ENCODE measurements around the gene MYO7A. TPM values are rescaled to one million over a fixed set of nuclear protein-coding genes. Genes with fewer than 3 reads are reported as not detected.

The MYO7A gene
- total RNA-seq, 1 donor from 2014 or later = 0.97 TPM

DNA sequence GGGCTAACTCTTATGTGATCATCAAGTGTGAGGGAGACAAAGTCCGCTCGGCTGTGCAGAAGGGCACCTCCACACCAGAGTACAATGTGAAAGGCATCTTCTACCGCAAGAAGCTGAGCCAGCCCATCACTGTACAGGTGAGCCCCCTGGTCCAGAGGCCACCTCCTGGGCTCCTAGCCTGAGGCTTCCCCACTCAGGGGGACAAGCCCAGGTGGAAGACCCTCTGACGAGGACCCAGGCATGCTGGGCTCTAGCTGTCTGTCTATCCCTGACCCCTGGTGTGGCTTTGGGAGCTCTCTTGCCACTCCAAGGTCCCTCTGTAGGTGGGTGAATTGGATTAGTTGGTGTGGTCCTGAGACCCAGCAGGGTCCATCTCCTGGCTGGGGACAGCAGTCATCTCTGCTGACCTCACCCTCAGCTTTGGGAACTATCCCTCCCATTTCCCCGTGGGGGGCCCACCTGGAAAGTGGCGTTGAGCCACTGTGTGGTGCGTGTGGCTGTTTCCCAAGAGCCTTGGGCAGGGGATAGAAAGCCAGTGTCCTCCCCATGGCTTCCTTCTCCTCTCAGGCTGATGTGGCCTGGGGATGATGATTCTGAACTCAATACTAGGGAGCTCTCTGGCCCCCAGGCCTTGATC is 5.4 kb upstream of the MYO7A start:
- H3K27me3 ChIP-seq = no peaks in the 10 kb centered on the region
- H3K27me3 Mint-ChIP-seq (ENCODE audit: insufficient read depth, low read depth) = peaks cover 9% of the 10 kb centered on the region
- H3K4me3 Mint-ChIP-seq = no peak overlapping the region
- H2AFZ ChIP-seq (replicated peaks) = no peak overlapping the region
- no peaks in the 10 kb centered on the region for H4K20me1 ChIP-seq (ENCODE audit: low read depth)
- no peak for DNase-seq (ENCODE audit: low spot score)
- peaks cover 4% of the 10 kb centered on the region for H3K36me3 Mint-ChIP-seq
- H3K79me2 ChIP-seq (ENCODE audit: low read depth) = no peaks in the 10 kb centered on the region
- no peak overlapping the region for H3K27ac ChIP-seq
- H3K4me1 Mint-ChIP-seq = peaks cover 15% of the 10 kb centered on the region
- H3K9me3 ChIP-seq (ENCODE audit: low read depth) = no peaks in the 10 kb centered on the region
- peaks cover 5% of the 10 kb centered on the region for H3F3A ChIP-seq (ENCODE audit: low read depth)
- H3K4me3 ChIP-seq = no peak overlapping the region
- no peaks in the 10 kb centered on the region for H3K36me3 ChIP-seq
- H3K27ac Mint-ChIP-seq = no peak overlapping the region
- peaks cover 3% of the 10 kb centered on the region for H3K4me1 ChIP-seq
- no peak overlapping the region for H3K9ac ChIP-seq
- H3K9me3 Mint-ChIP-seq = no peaks in the 10 kb centered on the region
- no peak for TF ChIP-seq EZH2phosphoT487 (IDR thresholded peaks at IDR 0.05)
- no peak for TF ChIP-seq EZH2 (IDR thresholded peaks at IDR 0.05)
- TF ChIP-seq CTCF (IDR thresholded peaks at IDR 0.05) = no peak
- no peak overlapping the region for H3K4me2 ChIP-seq

DNA sequence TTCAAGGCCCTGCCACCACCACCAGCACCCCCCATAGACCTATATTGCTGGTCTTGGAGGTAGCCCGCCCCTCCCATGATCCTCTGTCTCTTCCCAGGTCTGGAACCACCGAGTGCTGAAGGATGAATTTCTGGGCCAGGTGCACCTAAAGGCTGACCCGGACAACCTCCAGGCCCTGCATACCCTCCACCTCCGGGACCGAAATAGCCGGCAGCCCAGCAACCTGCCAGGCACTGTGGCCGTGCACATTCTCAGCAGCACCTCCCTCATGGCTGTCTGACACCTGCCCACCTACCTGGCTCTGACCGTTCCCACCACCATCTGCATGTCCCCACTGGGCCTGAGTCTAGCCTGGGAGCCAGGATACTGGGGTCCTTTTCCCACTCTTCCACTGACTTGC is 4.5 kb upstream of the MYO7A start:
- TF ChIP-seq EZH2phosphoT487 (IDR thresholded peaks at IDR 0.05) (no peak), EZH2 (IDR thresholded peaks at IDR 0.05) (no peak), CTCF (IDR thresholded peaks at IDR 0.05) (no peak)

DNA sequence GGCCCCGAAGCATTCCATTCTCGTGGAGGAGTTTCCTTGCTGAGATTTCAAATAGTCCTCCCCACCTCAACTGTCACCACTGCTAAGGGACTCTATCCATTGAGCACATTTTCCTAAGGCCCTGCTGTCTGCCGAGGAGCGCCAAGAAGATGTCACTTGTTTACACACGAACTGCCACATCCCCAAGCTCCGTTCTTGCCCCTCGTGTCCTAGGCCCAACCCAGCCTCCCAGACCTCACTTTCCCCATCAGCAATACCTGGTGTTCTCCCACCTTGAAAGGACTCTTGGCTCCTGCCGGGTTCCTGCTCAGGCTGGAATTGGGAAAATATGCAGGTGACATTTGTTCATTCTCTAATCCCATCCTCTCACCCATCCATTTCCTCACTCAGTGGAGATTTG is 4.0 kb upstream of the MYO7A start:
- DNase-seq (ENCODE audit: low spot score) = no peak
- Mint-ChIP-seq H3K9me3 (no peaks in the 10 kb centered on the region), H3K36me3 (peaks cover 4% of the 10 kb centered on the region), H3K27me3 (ENCODE audit: insufficient read depth, low read depth) (peaks cover 9% of the 10 kb centered on the region), H3K4me3 (no peak overlapping the region), H3K4me1 (peaks cover 24% of the 10 kb centered on the region), H3K27ac (no peak overlapping the region)
- H3K9ac ChIP-seq = no peak overlapping the region
- no peaks in the 10 kb centered on the region for H4K20me1 ChIP-seq (ENCODE audit: low read depth)
- peaks cover 9% of the 10 kb centered on the region for H3K4me1 ChIP-seq
- H3K27me3 ChIP-seq = no peaks in the 10 kb centered on the region
- no peaks in the 10 kb centered on the region for H3K9me3 ChIP-seq (ENCODE audit: low read depth)
- no peak for TF ChIP-seq CTCF (IDR thresholded peaks at IDR 0.05)
- no peak for TF ChIP-seq EZH2 (IDR thresholded peaks at IDR 0.05)
- no peak for TF ChIP-seq EZH2phosphoT487 (IDR thresholded peaks at IDR 0.05)
- H3K4me2 ChIP-seq = no peak overlapping the region
- no peaks in the 10 kb centered on the region for H3K79me2 ChIP-seq (ENCODE audit: low read depth)
- no peak overlapping the region for H3K27ac ChIP-seq
- H3K4me3 ChIP-seq = no peak overlapping the region
- no peak overlapping the region for H2AFZ ChIP-seq (replicated peaks)
- H3F3A ChIP-seq (ENCODE audit: low read depth) = peaks cover 5% of the 10 kb centered on the region
- no peaks in the 10 kb centered on the region for H3K36me3 ChIP-seq

More for the DNA sequence above, 4.5 kb upstream of the MYO7A start:
- no peak overlapping the region for H2AFZ ChIP-seq (replicated peaks)
- peaks cover 5% of the 10 kb centered on the region for H3F3A ChIP-seq (ENCODE audit: low read depth)
- no peak overlapping the region for H3K4me3 ChIP-seq
- no peak overlapping the region for H3K27ac Mint-ChIP-seq
- no peaks in the 10 kb centered on the region for H3K27me3 ChIP-seq
- no peak overlapping the region for H3K4me3 Mint-ChIP-seq
- H3K9ac ChIP-seq = no peak overlapping the region
- no peak overlapping the region for H3K4me2 ChIP-seq
- no peaks in the 10 kb centered on the region for H3K79me2 ChIP-seq (ENCODE audit: low read depth)
- peaks cover 20% of the 10 kb centered on the region for H3K4me1 Mint-ChIP-seq
- no peaks in the 10 kb centered on the region for H3K9me3 Mint-ChIP-seq
- peaks cover 9% of the 10 kb centered on the region for H3K27me3 Mint-ChIP-seq (ENCODE audit: insufficient read depth, low read depth)
- H3K36me3 Mint-ChIP-seq = peaks cover 4% of the 10 kb centered on the region
- peaks cover 9% of the 10 kb centered on the region for H3K4me1 ChIP-seq
- no peaks in the 10 kb centered on the region for H3K9me3 ChIP-seq (ENCODE audit: low read depth)
- H3K27ac ChIP-seq = no peak overlapping the region
- H4K20me1 ChIP-seq (ENCODE audit: low read depth) = no peaks in the 10 kb centered on the region
- no peaks in the 10 kb centered on the region for H3K36me3 ChIP-seq
- DNase-seq (ENCODE audit: low spot score) = no peak
